ENCODE measurements around the gene OSBPL5.

The OSBPL5 gene, protein sequence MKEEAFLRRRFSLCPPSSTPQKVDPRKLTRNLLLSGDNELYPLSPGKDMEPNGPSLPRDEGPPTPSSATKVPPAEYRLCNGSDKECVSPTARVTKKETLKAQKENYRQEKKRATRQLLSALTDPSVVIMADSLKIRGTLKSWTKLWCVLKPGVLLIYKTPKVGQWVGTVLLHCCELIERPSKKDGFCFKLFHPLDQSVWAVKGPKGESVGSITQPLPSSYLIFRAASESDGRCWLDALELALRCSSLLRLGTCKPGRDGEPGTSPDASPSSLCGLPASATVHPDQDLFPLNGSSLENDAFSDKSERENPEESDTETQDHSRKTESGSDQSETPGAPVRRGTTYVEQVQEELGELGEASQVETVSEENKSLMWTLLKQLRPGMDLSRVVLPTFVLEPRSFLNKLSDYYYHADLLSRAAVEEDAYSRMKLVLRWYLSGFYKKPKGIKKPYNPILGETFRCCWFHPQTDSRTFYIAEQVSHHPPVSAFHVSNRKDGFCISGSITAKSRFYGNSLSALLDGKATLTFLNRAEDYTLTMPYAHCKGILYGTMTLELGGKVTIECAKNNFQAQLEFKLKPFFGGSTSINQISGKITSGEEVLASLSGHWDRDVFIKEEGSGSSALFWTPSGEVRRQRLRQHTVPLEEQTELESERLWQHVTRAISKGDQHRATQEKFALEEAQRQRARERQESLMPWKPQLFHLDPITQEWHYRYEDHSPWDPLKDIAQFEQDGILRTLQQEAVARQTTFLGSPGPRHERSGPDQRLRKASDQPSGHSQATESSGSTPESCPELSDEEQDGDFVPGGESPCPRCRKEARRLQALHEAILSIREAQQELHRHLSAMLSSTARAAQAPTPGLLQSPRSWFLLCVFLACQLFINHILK
- total RNA-seq: 4.9 to 17.6 (median 8.5) reads per million in 17 experiments

- DNase-seq: peak; percentile 56 to 88 (median 78)
These were observed at the start of gene OSBPL5 for GRCh38 chr11:3165152-3165705. TSS of gene OSBPL5 (minus strand) at chr11:3165310. CDS start at chr11:3129148, 36,162 bp downstream.

- no peak for DNase-seq
These were observed 49.2 kb upstream of the OSBPL5 start for GRCh38 chr11:3214420-3214699.

DNA sequence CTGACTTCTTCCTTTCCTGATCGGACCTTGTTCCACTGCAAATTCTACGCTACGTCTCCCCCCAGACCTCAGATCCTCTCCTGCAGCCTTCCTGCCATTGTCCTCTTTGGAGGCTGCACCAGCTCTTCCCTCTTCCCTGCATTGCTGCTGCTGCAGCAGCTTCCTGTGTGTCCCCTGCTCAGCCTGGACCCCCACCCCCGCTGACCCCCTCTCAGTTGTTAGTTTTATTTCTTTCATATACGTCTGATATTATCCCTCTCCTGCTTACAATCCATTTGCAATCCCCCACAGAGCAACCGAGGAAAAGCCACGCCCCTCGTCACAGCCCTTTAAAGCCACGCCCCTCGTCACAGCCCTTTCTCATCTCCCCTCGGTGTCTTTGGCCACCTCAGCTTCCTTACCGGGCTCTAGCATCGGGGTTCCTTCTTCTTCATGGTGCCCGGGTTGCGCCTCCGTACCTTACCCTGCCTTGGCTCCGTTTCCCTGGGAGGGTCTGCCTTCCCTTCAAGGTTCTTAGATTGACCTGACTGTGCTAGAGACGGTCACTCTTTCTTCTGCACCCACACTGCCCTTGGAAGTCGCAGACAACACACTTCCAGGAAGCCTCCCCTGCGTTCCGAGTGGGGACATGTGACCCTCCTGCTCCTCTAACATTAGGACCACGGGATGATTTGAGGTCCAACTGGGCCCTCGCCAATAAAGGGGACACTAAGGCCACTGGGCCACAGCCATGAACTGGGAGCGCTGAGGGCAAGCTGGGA, 48.7 kb upstream of the OSBPL5 start:
- no peak for DNase-seq

DNA sequence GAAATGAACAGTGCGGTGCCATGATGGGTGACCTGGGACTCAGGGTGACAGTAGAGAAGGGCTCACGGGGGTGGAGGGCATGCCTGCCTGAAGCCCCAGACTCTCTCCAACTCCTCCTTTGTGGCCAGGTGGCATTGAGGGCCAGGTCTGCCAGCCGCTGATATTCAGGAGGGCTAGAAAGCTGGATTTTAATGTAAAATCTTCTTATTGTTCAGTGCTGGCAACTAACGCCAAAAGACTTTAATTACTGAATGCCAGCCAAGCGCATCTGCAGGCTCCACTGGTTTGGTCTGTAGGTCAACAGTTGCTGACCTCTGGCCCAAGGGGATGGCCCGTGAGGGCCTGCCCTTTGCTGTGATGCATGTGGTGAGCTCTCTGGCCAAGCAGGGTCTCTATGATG, 43.2 kb upstream of the OSBPL5 start:
- DNase-seq: no peak

GRCh38 chr11:3207526-3208189, 42.5 kb upstream of the OSBPL5 start:
- DNase-seq: no peak

DNA sequence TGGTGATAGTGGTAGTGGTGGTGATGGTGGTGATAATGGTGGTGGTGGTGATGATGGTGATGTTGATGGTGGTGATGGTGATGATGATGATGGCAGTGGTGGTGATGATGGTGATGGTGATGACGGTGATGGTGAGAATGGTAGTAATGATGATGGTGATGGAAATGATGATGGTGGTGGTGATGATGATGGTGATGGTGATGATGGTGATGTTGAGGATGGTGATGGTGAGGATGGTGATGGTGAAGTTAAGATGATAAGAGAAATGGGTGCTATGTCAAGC, 41.8 kb upstream of the OSBPL5 start:
- DNase-seq: no peak

DNA sequence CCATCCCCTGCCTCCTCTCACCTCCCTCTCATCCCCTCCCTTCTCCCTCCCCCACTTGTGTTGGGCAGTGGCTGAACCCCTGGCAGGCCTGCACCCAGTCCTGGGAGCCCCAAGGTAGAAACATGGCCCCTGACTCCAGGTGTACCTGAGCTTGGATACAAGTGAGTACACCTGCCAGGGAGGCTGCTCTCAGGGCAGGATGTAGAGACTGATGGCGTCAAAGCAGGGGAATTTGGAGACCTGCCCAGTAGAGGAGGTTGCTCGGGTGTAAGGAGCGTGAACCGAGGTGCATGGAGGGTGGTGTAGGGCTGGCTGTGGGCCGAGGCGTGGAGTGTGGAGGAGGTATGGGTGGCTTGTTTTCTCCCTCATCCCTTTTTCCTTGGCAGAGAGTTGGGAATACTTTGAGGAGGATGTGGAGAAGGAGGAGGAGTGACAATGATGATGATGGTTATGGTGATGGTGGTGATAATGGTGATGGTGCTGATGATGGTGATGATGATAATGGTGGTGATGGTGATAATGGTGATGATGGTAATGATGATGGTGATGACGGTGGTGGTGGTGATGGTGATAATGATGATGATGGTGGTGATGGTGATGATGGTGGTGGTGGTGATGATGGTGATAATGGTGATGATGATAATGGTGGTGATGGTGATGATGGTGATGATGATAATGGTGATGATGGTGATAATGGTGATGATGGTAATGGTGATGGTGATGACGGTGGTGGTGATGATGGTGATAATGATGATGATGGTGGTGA, 41.2 kb upstream of the OSBPL5 start:
- DNase-seq: no peak

GRCh38 chr11:3205261-3206155, 40.4 kb upstream of the OSBPL5 start:
- DNase-seq: no peak

DNA sequence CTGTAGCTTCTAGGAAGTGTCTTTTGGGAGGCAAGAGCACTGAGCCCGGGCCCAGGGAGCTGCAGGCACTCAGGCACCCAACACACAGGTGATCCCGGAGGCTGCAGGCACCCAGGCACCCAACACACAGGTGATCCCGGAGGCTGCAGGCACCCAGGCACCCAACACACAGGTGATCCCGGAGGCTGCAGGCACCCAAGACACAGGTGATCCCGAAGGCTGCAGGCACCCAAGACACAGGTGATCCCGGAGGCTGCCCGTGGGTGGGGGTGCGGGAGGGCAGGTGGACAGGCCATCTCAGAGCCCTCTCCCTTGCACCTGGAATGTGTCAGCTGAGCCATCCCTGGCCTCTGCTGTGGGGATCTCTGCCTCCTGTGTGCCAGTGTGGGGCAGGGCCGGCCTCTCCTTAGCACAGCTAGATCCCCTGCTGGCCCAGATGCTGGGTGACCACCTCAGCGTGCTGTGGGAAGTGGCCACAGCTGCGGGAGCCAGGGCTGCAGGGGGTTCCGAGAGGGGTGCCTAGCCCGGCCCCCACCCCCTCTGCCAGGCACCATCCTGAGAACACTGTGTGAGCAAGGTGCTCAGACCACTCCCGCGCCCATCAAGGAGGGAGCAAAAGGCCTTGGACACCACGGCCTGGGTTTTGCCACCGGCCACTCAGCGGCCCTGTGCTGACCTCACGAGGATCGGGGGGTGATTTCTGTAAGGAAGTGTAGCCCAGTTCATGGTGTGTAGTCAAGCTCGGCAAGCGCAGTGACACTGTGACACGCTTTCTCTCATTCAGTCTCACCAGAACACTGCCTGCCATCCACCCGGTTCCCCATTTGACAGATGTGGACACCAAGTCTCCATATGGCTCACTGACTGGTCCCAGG, 39.3 kb upstream of the OSBPL5 start:
- no peak for DNase-seq

DNA sequence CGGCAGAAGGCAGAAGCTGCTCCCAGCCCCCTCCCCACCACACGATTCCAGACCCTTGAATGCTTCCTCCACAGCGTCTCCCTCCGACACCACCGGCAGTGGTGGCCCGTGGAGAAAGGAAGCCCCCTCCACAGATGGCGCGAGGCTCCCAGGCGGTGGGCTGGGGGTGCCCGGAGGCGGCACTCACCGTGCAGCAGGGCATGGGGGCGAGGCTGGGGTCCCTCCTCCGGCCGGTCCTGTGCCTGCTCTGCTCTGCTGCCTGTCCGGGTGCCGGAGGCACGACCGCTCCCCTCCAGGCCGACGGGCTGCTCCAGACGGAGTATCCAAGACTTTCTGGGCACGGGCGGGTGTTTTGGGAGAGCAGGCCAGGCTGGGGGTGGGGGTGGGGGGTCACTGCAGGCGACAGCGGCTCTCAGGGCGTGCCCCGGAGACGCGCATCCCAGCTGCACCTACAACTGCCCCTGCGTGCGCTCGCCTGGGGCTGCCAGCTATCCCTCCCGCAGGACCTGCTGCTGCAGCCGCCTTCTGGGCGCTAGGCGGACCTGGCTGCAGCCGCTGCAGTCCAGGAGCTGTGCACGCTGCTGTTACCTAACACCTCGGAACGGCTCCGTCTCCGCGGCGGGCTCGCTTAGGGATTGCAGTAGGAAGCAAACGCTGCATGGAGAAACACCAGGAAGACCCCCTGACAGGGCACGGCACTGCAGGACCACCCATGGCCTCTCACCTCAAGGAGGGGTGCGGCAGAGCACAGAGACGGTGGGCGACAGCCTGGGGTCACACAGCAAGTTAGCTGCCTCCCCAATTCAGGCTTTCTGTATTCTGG, 38.3 kb upstream of the OSBPL5 start:
- peak in 2 of 4 experiments; percentile 4 to 14 for DNase-seq

GRCh38 chr11:3202759-3203158, 37.6 kb upstream of the OSBPL5 start:
- DNase-seq: no peak

DNA sequence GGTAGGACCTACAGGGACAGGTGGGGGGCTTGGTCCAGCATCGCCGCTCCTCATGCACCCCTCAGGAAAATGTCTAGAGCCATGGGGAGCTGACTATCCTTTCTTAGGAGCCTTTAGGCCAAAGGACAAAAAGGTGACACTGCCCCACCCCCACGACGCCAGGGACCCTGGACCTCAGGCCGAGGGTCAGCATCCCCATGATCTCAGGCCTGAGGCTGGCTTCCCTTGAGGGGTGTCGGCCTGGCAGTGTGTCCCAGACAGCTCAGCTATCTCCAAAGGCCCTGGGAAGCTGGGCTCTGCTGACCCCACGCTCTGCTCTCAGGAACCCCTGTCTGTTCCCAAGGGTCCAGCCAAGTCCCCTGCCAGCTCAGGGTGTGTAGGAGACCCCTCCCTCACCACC, 37.2 kb upstream of the OSBPL5 start:
- no peak for DNase-seq

DNA sequence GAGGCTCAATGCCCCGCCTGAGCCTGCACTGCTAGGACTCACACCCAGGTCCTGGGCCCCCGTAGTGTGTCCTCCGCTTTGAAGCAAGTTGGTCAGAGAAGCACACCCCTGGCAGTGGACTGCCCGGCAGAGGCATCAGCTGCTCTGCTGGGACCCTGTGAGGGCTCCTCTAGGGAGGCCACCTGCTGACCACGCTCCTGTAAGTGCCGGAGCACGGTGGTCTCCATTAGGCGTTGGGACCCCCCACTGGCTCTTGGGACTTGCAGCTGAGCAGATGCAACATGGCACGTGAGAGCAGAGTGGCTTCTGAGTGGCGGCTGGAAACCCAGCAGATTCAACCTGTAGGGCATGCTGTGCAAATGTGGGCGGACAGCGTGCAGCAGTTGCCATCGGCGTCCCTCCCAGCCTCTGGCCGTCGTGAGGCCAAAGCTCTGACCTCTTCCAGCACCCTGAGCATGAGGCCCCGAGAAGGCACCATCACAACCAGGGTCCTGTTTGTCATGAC, 36.6 kb upstream of the OSBPL5 start:
- DNase-seq: no peak

GRCh38 chr11:3201112-3201581, 36.0 kb upstream of the OSBPL5 start:
- DNase-seq: no peak

- DNase-seq: no peak
These were observed 35.4 kb upstream of the OSBPL5 start for GRCh38 chr11:3200388-3201111.

- no peak for DNase-seq
These were observed 34.6 kb upstream of the OSBPL5 start for GRCh38 chr11:3199537-3200295.

GRCh38 chr11:3198815-3199214, 33.7 kb upstream of the OSBPL5 start:
- no peak for DNase-seq
